GM12878 (cell line): ENCODE results near the gene NOX1. TPM values are rescaled to one million over a fixed set of nuclear protein-coding genes. Genes with fewer than 3 reads are reported as not detected.

Experiments
- ATAC-seq: fragments of 200-7000 bp; cut with Tn5 transposase; 3 replicates; pipeline ENCODE4 v1.9.1; 2020; ENCODE audit warnings: mild to moderate bottlenecking, moderate library complexity
- BruUV-seq: library from RNA; stranded (reverse); fragments of 400-500 nt; replicated peaks from 2 replicates; lab custom pipeline; 2021; lab: Mats Ljungman, UMichigan
- CTCF ChIA-PET: fragments of 300-600 bp; sonication (Branson Sonifier 250); formaldehyde crosslinking; extraction: SDS; loops from one replicate; lab custom pipeline; 2021; ENCODE audit warnings: inconsistent platforms; lab: Yijun Ruan, JAX
- POLR2A ChIA-PET: fragments of 350-600 bp; formaldehyde crosslinking; extraction: SDS; loops from one replicate; lab custom pipeline; 2021; ENCODE audit warnings: inconsistent platforms; lab: Charles Lee
- RAD21 ChIA-PET: fragments of 300-600 bp; sonication (Branson Sonifier 250); formaldehyde crosslinking; loops from one replicate; lab custom pipeline; 2023; ENCODE audit warnings: antibody characterized with exemption; ENCODE audit not compliant: unreplicated experiment; lab: Charles Lee
- SMC1A ChIA-PET: fragments of 300-600 bp; sonication (Branson Sonifier 250); formaldehyde crosslinking; loops from one replicate; lab custom pipeline; 2023; ENCODE audit not compliant: unreplicated experiment, uncharacterized antibody; lab: Charles Lee
- DNase-seq: peaks from one replicate; pipeline ENCODE4 v3.0.0-alpha.2; 2011; ENCODE audit warnings: low read depth, low spot score
- FAIRE-seq: peaks from 3 replicates; lab custom pipeline; 2011; peaks lifted over from hg19 to GRCh38; lab: Jason Lieb, UNC
- H2AFZ ChIP-seq: 2 replicates; pipeline ENCODE4 v1.6.0; 2011; ENCODE audit warnings: low read depth, low read length, control low read depth; ENCODE audit not compliant: control insufficient read depth
- H3K27ac ChIP-seq: 2 replicates; pipeline ENCODE4 v1.5.1; 2011; ENCODE audit warnings: control low read depth; ENCODE audit not compliant: control insufficient read depth, insufficient read depth
- H3K27me3 ChIP-seq, 2 experiments: replicated peaks in 1 of 2; 2 replicates each; pipeline versions ENCODE4 v1.6.0 to v1.6.1; 2011; ENCODE audit warnings: low read length in 1 of 2; ENCODE audit not compliant: control insufficient read depth in 2 of 2, insufficient read depth in 2 of 2
- H3K36me3 ChIP-seq, 2 experiments: 2 replicates each; pipeline ENCODE4 v1.5.1; 2011; ENCODE audit warnings: low read length in 1 of 2; ENCODE audit not compliant: control insufficient read depth in 2 of 2, insufficient read depth in 2 of 2
- H3K4me1 ChIP-seq: 2 replicates; pipeline ENCODE4 v1.6.1; 2011; ENCODE audit warnings: mild to moderate bottlenecking, low read length, moderate library complexity, mixed read lengths; ENCODE audit not compliant: control insufficient read depth, insufficient read depth
- H3K4me2 ChIP-seq: 2 replicates; pipeline ENCODE4 v1.6.0; 2011; ENCODE audit warnings: control low read depth; ENCODE audit not compliant: control insufficient read depth, insufficient read depth
- H3K4me3 ChIP-seq: fragments of 200-600 bp; sonication (generic); 2 replicates; pipeline ENCODE4 v1.5.1; 2016
- H3K79me2 ChIP-seq: 2 replicates; pipeline ENCODE4 v1.6.0; 2011; ENCODE audit warnings: low read length; ENCODE audit not compliant: control insufficient read depth, insufficient read depth
- H3K9ac ChIP-seq: 2 replicates; pipeline ENCODE4 v1.8.0; 2011; ENCODE audit warnings: low read length, control low read depth, mixed read lengths; ENCODE audit not compliant: control insufficient read depth, insufficient read depth
- H3K9me3 ChIP-seq: replicated peaks from 3 replicates; pipeline ENCODE4 v1.5.1; 2011; ENCODE audit warnings: mild to moderate bottlenecking, low read length; ENCODE audit not compliant: control insufficient read depth, insufficient read depth
- H4K20me1 ChIP-seq: 2 replicates; pipeline ENCODE4 v1.6.0; 2011; ENCODE audit not compliant: control insufficient read depth, insufficient read depth
- CHD1 ChIP-seq: IDR thresholded peaks from 2 replicates; pipeline ENCODE4 v1.6.1; 2012; ENCODE audit warnings: low read depth, low read length, improper control_type of control experiment
- FOS ChIP-seq: IDR thresholded peaks from 3 replicates; pipeline ENCODE4 v1.6.1; 2011; ENCODE audit warnings: borderline replicate concordance; ENCODE audit not compliant: insufficient read length; ENCODE audit errors: extremely low read depth
- FOXK2 ChIP-seq: fragments of 450-650 bp; IDR thresholded peaks from 2 replicates; pipeline ENCODE4 v1.6.1; 2017; ENCODE audit warnings: mild to moderate bottlenecking, moderate library complexity
- FOXM1 ChIP-seq: IDR thresholded peaks from 2 replicates; pipeline ENCODE4 v1.6.1; 2012; ENCODE audit warnings: low read depth, mild to moderate bottlenecking, inconsistent platforms, low read length, moderate library complexity
- GABPA ChIP-seq: IDR thresholded peaks from 2 replicates; pipeline ENCODE4 v1.6.1; 2014; ENCODE audit warnings: antibody characterized with exemption, low read depth, mild to moderate bottlenecking, inconsistent platforms
- MTA3 ChIP-seq: IDR thresholded peaks from 2 replicates; pipeline ENCODE4 v1.6.1; 2012; ENCODE audit warnings: low read length, inconsistent platforms, borderline replicate concordance
- MXI1 ChIP-seq: fragments of 150-350 bp; IDR thresholded peaks from 2 replicates; pipeline ENCODE4 v1.6.1; 2011; ENCODE audit warnings: low read depth, mild to moderate bottlenecking, inconsistent platforms, low read length, improper control_type of control experiment
- NR2C1 ChIP-seq: fragments of 450-650 bp; IDR thresholded peaks from 2 replicates; pipeline ENCODE4 v1.6.1; 2017; ENCODE audit warnings: antibody characterized with exemption, mild to moderate bottlenecking, moderate library complexity
- POLR2A ChIP-seq: IDR thresholded peaks from 2 replicates; pipeline ENCODE4 v1.6.1; 2011; ENCODE audit warnings: low read depth, mild to moderate bottlenecking, low read length
- POLR2AphosphoS2 ChIP-seq: IDR thresholded peaks from 2 replicates; pipeline ENCODE4 v1.6.1; 2011; ENCODE audit warnings: low read depth, mild to moderate bottlenecking, low read length, improper control_type of control experiment, moderate library complexity
- RAD21 ChIP-seq: IDR thresholded peaks from 2 replicates; pipeline ENCODE4 v1.6.1; 2011; ENCODE audit warnings: mild to moderate bottlenecking, low read depth, low read length, moderate library complexity; ENCODE audit not compliant: insufficient read depth
- RB1 ChIP-seq: fragments of 450-650 bp; formaldehyde crosslinking; IDR thresholded peaks from 2 replicates; pipeline ENCODE4 v1.6.1; 2017; ENCODE audit warnings: mild to moderate bottlenecking, borderline replicate concordance
- RELA ChIP-seq: fragments of 450-650 bp; IDR thresholded peaks from 2 replicates; pipeline ENCODE4 v1.8.0; 2014; ENCODE audit warnings: borderline replicate concordance; ENCODE audit not compliant: partially characterized antibody
- WRNIP1 ChIP-seq: IDR thresholded peaks from 2 replicates; pipeline ENCODE4 v1.6.1; 2011; ENCODE audit warnings: low read depth, low read length, improper control_type of control experiment, borderline replicate concordance
- YBX1 ChIP-seq: fragments of 450-650 bp; IDR thresholded peaks from 2 replicates; pipeline ENCODE4 v1.6.1; 2016; ENCODE audit warnings: antibody characterized with exemption
- WGBS: methylation state at CpG from one replicate; pipeline ENCODE4 v1.1.6; 2016; ENCODE audit warnings: low lambda C conversion rate; ENCODE audit not compliant: insufficient replicate concordance, insufficient coverage; ENCODE audit errors: missing lambda C conversion rate; 5-methylcytosine and 5-hydroxymethylcytosine counted together
- in situ Hi-C: fragments of 300-500 bp; cut with MboI; formaldehyde crosslinking; loops from 9 replicates; pipeline ENCODE4 v1.14.3; 2018; ENCODE audit warnings: mixed read lengths
- intact Hi-C: fragments of 100-400 bp; cut with micrococcal nuclease; formaldehyde crosslinking; loops from one replicate; pipeline ENCODE4 v1.14.2; 2022; ENCODE audit not compliant: unreplicated experiment
- polyA plus RNA-seq, 11 experiments: library from polyadenylated mRNA; depleted of rRNA in 4 of 11; unstranded in 6 of 11; stranded (reverse) in 5 of 11; fragments of >200 nt; fragmentation: Nextera tagmentation in 4 of 11; fragmentation: Illumina TruSeq in 1 of 11; extraction: Ambion mirVana in 4 of 11; extraction: Trizol in 1 of 11; gene quantifications; 1 replicate in 1 of 11; 2 replicates in 10 of 11; pipeline versions ENCODE4 v1.2.1 to v1.2.3, GENCODE V29; 2011 to 2016; ENCODE audit warnings: inconsistent platforms in 2 of 11, missing spikeins in 2 of 11, low read depth in 1 of 11
- total RNA-seq, 4 experiments: library from RNA; depleted of rRNA in 3 of 4; stranded (reverse); fragments of >200 nt in 3 of 4; fragmentation: Illumina TruSeq in 1 of 4; extraction: Trizol in 1 of 4; gene quantifications; 2 replicates each; pipeline versions ENCODE4 v1.2.1 to v1.2.3, GENCODE V29; 2013 to 2021
- TF ChIP-seq, protein P1 (sequence below): fragments of 450-650 bp; IDR thresholded peaks from 2 replicates; pipeline ENCODE4 v1.6.1; 2018; ENCODE audit warnings: borderline replicate concordance, mild to moderate bottlenecking; ENCODE audit not compliant: partially characterized antibody
- TF ChIP-seq, protein P2 (sequence below): fragments of 450-650 bp; IDR thresholded peaks from 2 replicates; pipeline ENCODE4 v1.6.1; 2016; ENCODE audit warnings: mild to moderate bottlenecking

NOX1 gene
- total and polyA plus RNA-seq, 10 of the 15 experiments (the other 5 are each of a cell fraction or from before 2014, with no cell fraction given): 0.03 to 0.09 (median 0.08) TPM; not detected in 6

DNA sequence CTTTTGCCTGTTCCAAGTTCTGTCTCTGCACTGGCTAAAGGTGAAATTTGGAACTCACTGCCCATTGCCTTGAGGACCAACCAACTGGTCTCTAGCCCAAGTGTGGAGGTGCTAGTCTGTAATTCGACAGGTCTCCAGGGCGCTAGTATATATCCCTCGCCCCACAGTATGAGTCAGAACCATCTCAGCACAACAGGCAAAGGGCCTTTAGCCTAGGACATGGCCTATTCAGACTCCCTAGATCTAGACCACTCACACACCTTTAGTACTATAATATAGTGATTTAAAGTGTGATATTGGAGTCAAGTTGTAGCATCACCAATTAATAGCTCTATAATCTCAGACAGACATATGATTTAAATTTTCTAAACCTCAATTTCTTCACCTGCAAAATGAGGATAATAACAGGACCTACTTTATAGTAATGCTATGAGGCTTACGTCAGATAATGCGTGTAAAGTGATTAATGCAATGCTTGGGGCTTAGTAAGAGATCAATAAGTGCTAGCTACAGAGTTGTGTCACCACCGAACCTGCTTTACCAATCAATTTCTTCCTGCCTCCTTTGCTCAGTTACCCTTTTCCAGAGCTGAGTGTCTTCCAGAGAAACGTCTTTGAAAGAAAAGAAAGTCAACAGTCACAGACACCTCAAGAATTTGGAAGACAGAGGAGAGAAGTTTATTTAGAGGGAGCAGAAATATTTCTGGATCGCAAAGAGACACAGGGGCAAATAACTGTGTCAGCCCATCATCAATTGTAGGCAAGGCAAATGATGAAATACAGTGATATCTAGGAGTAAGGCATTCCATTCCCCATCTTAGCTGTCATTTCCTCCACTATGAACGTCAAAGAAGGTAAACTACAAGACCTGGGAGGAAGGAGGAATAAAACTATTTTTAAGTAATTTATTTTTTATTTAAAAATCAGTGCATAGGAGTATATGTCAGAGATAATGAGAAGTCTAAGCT is 2.3 kb downstream of the NOX1 start (continued):
- TF ChIP-seq CHD1 (no peak), FOS (no peak), RELA (no peak)

DNA sequence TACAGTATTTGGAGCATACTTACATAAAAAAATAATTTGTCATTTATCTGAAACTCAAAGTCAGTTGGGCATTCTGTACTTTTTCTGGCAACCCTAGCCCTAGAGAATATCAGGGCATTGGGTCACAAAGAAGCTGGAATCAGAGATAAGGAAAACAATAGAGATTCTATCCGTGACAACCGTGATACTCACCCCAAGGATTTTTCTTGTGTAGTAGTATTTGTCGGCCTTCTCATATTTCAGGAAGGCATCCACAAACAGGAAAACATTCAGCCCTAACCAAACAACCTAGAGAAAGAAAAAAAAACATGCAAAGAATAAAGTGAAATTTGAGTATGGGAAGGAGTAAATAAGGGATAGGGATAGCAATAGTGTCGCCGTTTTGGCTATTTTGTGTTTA is 3.6 kb downstream of the NOX1 start:
- no peak for FAIRE-seq
- no peak overlapping the region for H3K27ac ChIP-seq
- no peak overlapping the region for H3K4me2 ChIP-seq
- POLR2A ChIA-PET: no interaction called here
- H3K36me3 ChIP-seq: no peaks in the 10 kb centered on the region
- in situ Hi-C loops (no loop called here), intact Hi-C loops (no loop called here)
- no peaks in the 10 kb centered on the region for H3K4me1 ChIP-seq
- WGBS: 59% methylated on average over 5 of the region's 5 CpGs
- no peaks in the 10 kb centered on the region for H3K9me3 ChIP-seq
- no peak overlapping the region for H3K4me3 ChIP-seq
- SMC1A ChIA-PET: no interaction called here
- no peak for ATAC-seq
- H4K20me1 ChIP-seq: no peaks in the 10 kb centered on the region
- no TSS peak for BruUV-seq
- H2AFZ ChIP-seq: no peak overlapping the region
- H3K27me3 ChIP-seq: no peaks in the 10 kb centered on the region; a peak in 1 of 4 replicates
- CTCF ChIA-PET: no interaction called here
- RAD21 ChIA-PET: no interaction called here
- H3K79me2 ChIP-seq: no peaks in the 10 kb centered on the region
- no peak overlapping the region for H3K9ac ChIP-seq
- DNase-seq: no peak
- TF ChIP-seq RB1 (no peak), NR2C1 (no peak), MTA3 (no peak), POLR2A (no peak), WRNIP1 (no peak), FOXM1 (no peak), FOXK2 (no peak), POLR2AphosphoS2 (no peak), RAD21 (no peak), GABPA (no peak), YBX1 (no peak), MXI1 (no peak)
- TF ChIP-seq, protein P1, sequence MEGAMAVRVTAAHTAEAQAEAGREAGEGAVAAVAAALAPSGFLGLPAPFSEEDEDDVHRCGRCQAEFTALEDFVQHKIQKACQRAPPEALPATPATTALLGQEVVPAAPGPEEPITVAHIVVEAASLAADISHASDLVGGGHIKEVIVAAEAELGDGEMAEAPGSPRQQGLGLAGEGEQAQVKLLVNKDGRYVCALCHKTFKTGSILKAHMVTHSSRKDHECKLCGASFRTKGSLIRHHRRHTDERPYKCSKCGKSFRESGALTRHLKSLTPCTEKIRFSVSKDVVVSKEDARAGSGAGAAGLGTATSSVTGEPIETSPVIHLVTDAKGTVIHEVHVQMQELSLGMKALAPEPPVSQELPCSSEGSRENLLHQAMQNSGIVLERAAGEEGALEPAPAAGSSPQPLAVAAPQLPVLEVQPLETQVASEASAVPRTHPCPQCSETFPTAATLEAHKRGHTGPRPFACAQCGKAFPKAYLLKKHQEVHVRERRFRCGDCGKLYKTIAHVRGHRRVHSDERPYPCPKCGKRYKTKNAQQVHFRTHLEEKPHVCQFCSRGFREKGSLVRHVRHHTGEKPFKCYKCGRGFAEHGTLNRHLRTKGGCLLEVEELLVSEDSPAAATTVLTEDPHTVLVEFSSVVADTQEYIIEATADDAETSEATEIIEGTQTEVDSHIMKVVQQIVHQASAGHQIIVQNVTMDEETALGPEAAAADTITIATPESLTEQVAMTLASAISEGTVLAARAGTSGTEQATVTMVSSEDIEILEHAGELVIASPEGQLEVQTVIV: no peak
- TF ChIP-seq, protein P2, sequence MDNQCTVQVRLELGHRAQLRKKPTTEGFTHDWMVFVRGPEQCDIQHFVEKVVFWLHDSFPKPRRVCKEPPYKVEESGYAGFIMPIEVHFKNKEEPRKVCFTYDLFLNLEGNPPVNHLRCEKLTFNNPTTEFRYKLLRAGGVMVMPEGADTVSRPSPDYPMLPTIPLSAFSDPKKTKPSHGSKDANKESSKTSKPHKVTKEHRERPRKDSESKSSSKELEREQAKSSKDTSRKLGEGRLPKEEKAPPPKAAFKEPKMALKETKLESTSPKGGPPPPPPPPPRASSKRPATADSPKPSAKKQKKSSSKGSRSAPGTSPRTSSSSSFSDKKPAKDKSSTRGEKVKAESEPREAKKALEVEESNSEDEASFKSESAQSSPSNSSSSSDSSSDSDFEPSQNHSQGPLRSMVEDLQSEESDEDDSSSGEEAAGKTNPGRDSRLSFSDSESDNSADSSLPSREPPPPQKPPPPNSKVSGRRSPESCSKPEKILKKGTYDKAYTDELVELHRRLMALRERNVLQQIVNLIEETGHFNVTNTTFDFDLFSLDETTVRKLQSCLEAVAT: no peak
